Measurements from ENCODE around the gene ATG2A. TPM values are rescaled to one million over a fixed set of nuclear protein-coding genes. Genes with fewer than 3 reads are reported as not detected.

The ATG2A gene
- total RNA-seq, 1 experiment from 2014 or later, result 24.7 TPM

DNA sequence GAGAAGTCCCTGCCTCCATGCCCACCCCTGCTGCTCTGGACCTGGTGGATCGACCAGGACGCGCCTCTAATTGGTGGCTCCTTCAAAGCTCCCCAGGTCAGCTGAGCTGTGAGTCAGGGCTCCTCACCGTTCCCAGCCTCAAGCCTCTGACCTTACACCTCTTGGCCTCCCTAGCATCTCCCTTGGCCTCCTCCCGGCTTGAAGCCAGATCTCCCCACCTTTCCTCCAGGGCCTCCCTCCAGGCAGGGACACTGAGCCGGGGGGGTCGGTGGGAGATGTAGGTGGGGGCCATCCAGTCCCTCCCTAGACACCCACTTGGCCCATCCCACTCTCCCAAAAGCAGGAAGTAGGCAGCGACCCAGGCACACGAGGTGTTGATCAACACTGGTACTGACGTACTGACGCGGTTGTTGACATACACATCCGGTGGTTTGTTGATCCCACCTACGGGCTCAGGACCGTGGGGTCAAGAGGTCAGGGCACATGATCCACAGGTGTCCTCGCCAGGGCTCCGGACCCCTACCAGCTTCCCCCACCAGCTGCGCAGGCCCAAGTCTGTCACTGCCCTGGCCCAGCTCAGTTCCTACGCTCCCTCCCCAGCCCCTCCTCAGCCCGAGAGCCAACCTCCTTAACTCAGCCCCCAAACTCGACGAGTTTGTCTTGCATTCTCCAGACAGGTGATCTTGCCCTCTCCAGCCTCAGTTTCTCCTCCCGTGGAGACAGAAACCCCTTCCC, 802 bp downstream of the ATG2A start:
- no TSS peak for BruUV-seq (replicated peaks)
- ATAC-seq, result peak; percentile 22
- POLR2A ChIA-PET, result interaction anchor here (1.3 kb wide), 1 partner anchor 69 kb away, joined by 3 read pairs; no protein-coding TSS in a partner anchor
- DNase-seq (ENCODE audit: low read depth, low spot score), result no peak
- Histone ChIP-seq H3K27me3 (ENCODE audit: insufficient read depth, low read length) (no peaks in the 10 kb centered on the region), H3K4me3 (replicated peaks in 1 of 2; ENCODE audit: low read depth in 1 of 2, low read length in 2 of 2) (peak overlapping the region; percentile 82 to 84), H2AFZ (ENCODE audit: low read depth, low read length, poor library complexity, severe bottlenecking) (no peak overlapping the region), H3K4me2 (ENCODE audit: low read length) (peak overlapping the region; percentile 100), H3K4me1 (ENCODE audit: control insufficient read depth in 1 of 2, insufficient read depth in 2 of 2, low read length in 2 of 2) (peaks cover 16 to 29% of the 10 kb centered on the region in 2 experiments), H3K79me2 (ENCODE audit: insufficient read depth, low read length) (peaks cover 13% of the 10 kb centered on the region; the same call in 1 of the 2 replicates), H3K9me2 (ENCODE audit: insufficient read depth) (no peaks in the 10 kb centered on the region), H3K9me3 (ENCODE audit: control insufficient read depth in 1 of 2, insufficient read depth in 1 of 2, low read depth in 1 of 2, low read length in 2 of 2) (no peaks in the 10 kb centered on the region), H3K9ac (ENCODE audit: low read length) (peak overlapping the region; percentile 78), H3K27ac (ENCODE audit: low read depth, low read length) (peak overlapping the region; percentile 54), H3K36me3 (ENCODE audit: control insufficient read depth in 1 of 2, insufficient read depth in 2 of 2, low read length in 2 of 2) (peaks cover 0 to 4% of the 10 kb centered on the region in 2 experiments; a peak in 2 of 4 replicates), H4K20me1 (ENCODE audit: insufficient read depth) (no peaks in the 10 kb centered on the region)
- RAD21 ChIA-PET (ENCODE audit: low non-redundant PET in 1 of 2, low total read pairs in 2 of 2, uncharacterized antibody in 2 of 2, unreplicated experiment in 2 of 2), result interaction anchor here in 1 of 2 experiments (0.6 kb wide), 1 partner anchor 127 kb away, joined by 7 read pairs; no protein-coding TSS in a partner anchor
- CTCF ChIA-PET, result interaction anchor here (1.0 to 1.2 kb wide), 2 partner anchors 68 to 98 kb away, joined by 3 to 4 read pairs; partner anchors contain the start of gene ARL2
- intact Hi-C loops (cut with micrococcal nuclease), result loop anchor here (2.0 to 10.0 kb wide), 3 partner anchors 91 to 199 kb away; partner anchors contain the start of genes SNX15, TM7SF2 and ZNHIT2
- TF ChIP-seq JUND (IDR thresholded peaks at IDR 0.05) (no peak), CEBPB (IDR thresholded peaks at IDR 0.05; ENCODE audit: low read depth) (no peak), ZFX (IDR thresholded peaks at IDR 0.05) (no peak), POLR2AphosphoS5 (IDR thresholded peaks at IDR 0.05; ENCODE audit: low read depth, low read length) (0 out of 2 replicates have a peak, but pooled peaks have one; percentile 8), EZH2phosphoT487 (IDR thresholded peaks at IDR 0.05; ENCODE audit: borderline replicate concordance) (no peak), SP1 (IDR thresholded peaks at IDR 0.05; ENCODE audit: low read depth) (no peak)
- TF ChIP-seq, protein P1, sequence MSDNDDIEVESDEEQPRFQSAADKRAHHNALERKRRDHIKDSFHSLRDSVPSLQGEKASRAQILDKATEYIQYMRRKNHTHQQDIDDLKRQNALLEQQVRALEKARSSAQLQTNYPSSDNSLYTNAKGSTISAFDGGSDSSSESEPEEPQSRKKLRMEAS (IDR thresholded peaks at IDR 0.05), result no peak
- TF ChIP-seq, protein P2, sequence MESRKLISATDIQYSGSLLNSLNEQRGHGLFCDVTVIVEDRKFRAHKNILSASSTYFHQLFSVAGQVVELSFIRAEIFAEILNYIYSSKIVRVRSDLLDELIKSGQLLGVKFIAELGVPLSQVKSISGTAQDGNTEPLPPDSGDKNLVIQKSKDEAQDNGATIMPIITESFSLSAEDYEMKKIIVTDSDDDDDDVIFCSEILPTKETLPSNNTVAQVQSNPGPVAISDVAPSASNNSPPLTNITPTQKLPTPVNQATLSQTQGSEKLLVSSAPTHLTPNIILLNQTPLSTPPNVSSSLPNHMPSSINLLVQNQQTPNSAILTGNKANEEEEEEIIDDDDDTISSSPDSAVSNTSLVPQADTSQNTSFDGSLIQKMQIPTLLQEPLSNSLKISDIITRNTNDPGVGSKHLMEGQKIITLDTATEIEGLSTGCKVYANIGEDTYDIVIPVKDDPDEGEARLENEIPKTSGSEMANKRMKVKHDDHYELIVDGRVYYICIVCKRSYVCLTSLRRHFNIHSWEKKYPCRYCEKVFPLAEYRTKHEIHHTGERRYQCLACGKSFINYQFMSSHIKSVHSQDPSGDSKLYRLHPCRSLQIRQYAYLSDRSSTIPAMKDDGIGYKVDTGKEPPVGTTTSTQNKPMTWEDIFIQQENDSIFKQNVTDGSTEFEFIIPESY (IDR thresholded peaks at IDR 0.05; ENCODE audit: extremely low read depth, insufficient replicate concordance, low read length), result no peak

Measured in HCT116 (cell line).